ENCODE results near the gene BNIPL. TPM values are rescaled to one million over a fixed set of nuclear protein-coding genes. Genes with fewer than 3 reads are reported as not detected.

BNIPL gene
- total RNA-seq, 1 donor, result under 0.01 TPM

- no peak for TF ChIP-seq CTCF (IDR thresholded peaks at IDR 0.05; ENCODE audit: extremely low read depth, low read depth, low read length)
- DNase-seq (ENCODE audit: insufficient read length, low spot score, missing footprints), result no peak
- Histone ChIP-seq H3K4me2 (ENCODE audit: insufficient read depth, low read length) (peak overlapping the region; percentile 52), H3K79me2 (ENCODE audit: insufficient read depth, low read length) (no peaks in the 10 kb centered on the region), H3K27ac (ENCODE audit: low read depth, low read length) (no peak overlapping the region), H3K4me3 (ENCODE audit: insufficient read depth, low read length) (no peak overlapping the region), H4K20me1 (ENCODE audit: insufficient read depth, low read length) (no peaks in the 10 kb centered on the region), H3K27me3 (ENCODE audit: insufficient read depth, low read length) (no peaks in the 10 kb centered on the region), H3K4me1 (ENCODE audit: insufficient read depth, low read length) (peaks cover 18% of the 10 kb centered on the region), H3K9me3 (ENCODE audit: low read depth, low read length) (no peaks in the 10 kb centered on the region), H2AFZ (ENCODE audit: low read length) (no peak overlapping the region), H3K36me3 (ENCODE audit: insufficient read depth, low read length) (peaks cover 3% of the 10 kb centered on the region)
These were observed 40.9 kb upstream of the BNIPL start for GRCh38 chr1:150995460-150995859.

GRCh38 chr1:150995896-150996295 lies 40.5 kb upstream of the BNIPL start:
- no peak overlapping the region for H2AFZ ChIP-seq (ENCODE audit: low read length)

GRCh38 chr1:150997126-150997872 lies 39.1 kb upstream of the BNIPL start:
- H2AFZ ChIP-seq (ENCODE audit: low read length), result no peak overlapping the region
- no peak for DNase-seq (ENCODE audit: insufficient read length, low spot score, missing footprints)
- H3K36me3 ChIP-seq (ENCODE audit: insufficient read depth, low read length), result peaks cover 3% of the 10 kb centered on the region
- no peaks in the 10 kb centered on the region for H3K79me2 ChIP-seq (ENCODE audit: insufficient read depth, low read length)
- H3K4me1 ChIP-seq (ENCODE audit: insufficient read depth, low read length), result peaks cover 18% of the 10 kb centered on the region
- no peaks in the 10 kb centered on the region for H3K27me3 ChIP-seq (ENCODE audit: insufficient read depth, low read length)
- H3K9me3 ChIP-seq (ENCODE audit: low read depth, low read length), result no peaks in the 10 kb centered on the region
- H3K4me3 ChIP-seq (ENCODE audit: insufficient read depth, low read length), result no peak overlapping the region
- no peak overlapping the region for H3K27ac ChIP-seq (ENCODE audit: low read depth, low read length)
- H4K20me1 ChIP-seq (ENCODE audit: insufficient read depth, low read length), result no peaks in the 10 kb centered on the region
- no peak overlapping the region for H3K4me2 ChIP-seq (ENCODE audit: insufficient read depth, low read length)
- TF ChIP-seq CTCF (IDR thresholded peaks at IDR 0.05; ENCODE audit: extremely low read depth, low read depth, low read length), result no peak

More at GRCh38 chr1:150995896-150996295, 40.5 kb upstream of the BNIPL start:
- Histone ChIP-seq H3K4me1 (ENCODE audit: insufficient read depth, low read length) (peaks cover 18% of the 10 kb centered on the region), H3K9me3 (ENCODE audit: low read depth, low read length) (no peaks in the 10 kb centered on the region), H3K4me3 (ENCODE audit: insufficient read depth, low read length) (no peak overlapping the region), H3K79me2 (ENCODE audit: insufficient read depth, low read length) (no peaks in the 10 kb centered on the region), H4K20me1 (ENCODE audit: insufficient read depth, low read length) (no peaks in the 10 kb centered on the region), H3K36me3 (ENCODE audit: insufficient read depth, low read length) (peaks cover 3% of the 10 kb centered on the region), H3K4me2 (ENCODE audit: insufficient read depth, low read length) (peak overlapping the region; percentile 52), H3K27ac (ENCODE audit: low read depth, low read length) (no peak overlapping the region), H3K27me3 (ENCODE audit: insufficient read depth, low read length) (no peaks in the 10 kb centered on the region)
- peak; percentile 75 for TF ChIP-seq CTCF (IDR thresholded peaks at IDR 0.05; ENCODE audit: extremely low read depth, low read depth, low read length)
- no peak for DNase-seq (ENCODE audit: insufficient read length, low spot score, missing footprints)

- no peak overlapping the region for H3K4me3 ChIP-seq (ENCODE audit: insufficient read depth, low read length)
- peaks cover 18% of the 10 kb centered on the region for H3K4me1 ChIP-seq (ENCODE audit: insufficient read depth, low read length)
- no peaks in the 10 kb centered on the region for H4K20me1 ChIP-seq (ENCODE audit: insufficient read depth, low read length)
- no peak overlapping the region for H3K27ac ChIP-seq (ENCODE audit: low read depth, low read length)
- peaks cover 3% of the 10 kb centered on the region for H3K36me3 ChIP-seq (ENCODE audit: insufficient read depth, low read length)
- no peak overlapping the region for H2AFZ ChIP-seq (ENCODE audit: low read length)
- TF ChIP-seq CTCF (IDR thresholded peaks at IDR 0.05; ENCODE audit: extremely low read depth, low read depth, low read length), result no peak
- no peak overlapping the region for H3K4me2 ChIP-seq (ENCODE audit: insufficient read depth, low read length)
- no peaks in the 10 kb centered on the region for H3K79me2 ChIP-seq (ENCODE audit: insufficient read depth, low read length)
- H3K9me3 ChIP-seq (ENCODE audit: low read depth, low read length), result no peaks in the 10 kb centered on the region
- H3K27me3 ChIP-seq (ENCODE audit: insufficient read depth, low read length), result no peaks in the 10 kb centered on the region
- DNase-seq (ENCODE audit: insufficient read length, low spot score, missing footprints), result no peak
These were observed 38.4 kb upstream of the BNIPL start for GRCh38 chr1:150997949-150998348.

All from osteoblast (primary cell).